K562 (cell line): Measurements from ENCODE around the gene MFAP3L. TPM values are rescaled to one million over a fixed set of nuclear protein-coding genes. Genes with fewer than 3 reads are reported as not detected.

ENCODE experiments used
- ATAC-seq: fragments of 200-7000 bp; cut with Tn5 transposase; 3 replicates; pipeline ENCODE4 v1.9.1; 2020; ENCODE audit warnings: moderate library complexity
- BruUV-seq: library from RNA; stranded (reverse); fragments of 400-500 nt; replicated peaks from 2 replicates; lab custom pipeline; 2021; lab: Mats Ljungman, UMichigan
- CTCF ChIA-PET: fragments of 300-600 bp; formaldehyde crosslinking; extraction: SDS; loops from one replicate; lab custom pipeline; 2021; ENCODE audit warnings: low intra/inter-chr PET ratio; lab: Yijun Ruan, JAX
- POLR2A ChIA-PET: fragments of 300-600, 350-650 bp; sonication (Branson Sonifier 250); formaldehyde crosslinking; extraction: SDS; loops from one replicate; lab custom pipeline; 2021; ENCODE audit warnings: antibody characterized with exemption, inconsistent platforms; lab: Yijun Ruan, JAX
- DNase-seq, 4 experiments: peaks; one replicate each; pipeline versions ENCODE4 v3.0.0 to v3.0.0-alpha.2; 2011 to 2018; ENCODE audit warnings: low spot score in 3 of 4, mixed read lengths in 3 of 4; ENCODE audit errors: extremely low read depth in 1 of 4
- FAIRE-seq: peaks from 2 replicates; lab custom pipeline; 2011; peaks lifted over from hg19 to GRCh38; lab: Jason Lieb, UNC
- H2AFZ ChIP-seq: 2 replicates; pipeline ENCODE4 v1.6.0; 2011; ENCODE audit warnings: low read depth, low read length, control low read depth, inconsistent platforms
- H3K27ac ChIP-seq: fragments of 200-600 bp; 3 replicates; pipeline ENCODE4 v1.8.0; 2011; ENCODE audit warnings: low read depth, mild to moderate bottlenecking, control low read depth, inconsistent platforms, low read length, moderate library complexity, mixed read lengths; ENCODE audit errors: extremely low read depth
- H3K27me3 ChIP-seq, 2 experiments: fragments of 300-600 bp in 1 of 2; 2 replicates in 1 of 2; 3 replicates in 1 of 2; pipeline versions ENCODE4 v1.6.0 to v1.8.0; 2011; ENCODE audit warnings: inconsistent platforms in 2 of 2, low read length in 2 of 2, mild to moderate bottlenecking in 1 of 2, mixed read lengths in 1 of 2, moderate library complexity in 1 of 2; ENCODE audit not compliant: control insufficient read depth in 2 of 2, insufficient read depth in 2 of 2
- H3K36me3 ChIP-seq: fragments of 300-600 bp; 3 replicates; pipeline ENCODE4 v1.8.0; 2011; ENCODE audit warnings: mild to moderate bottlenecking, low read length, inconsistent platforms; ENCODE audit not compliant: control insufficient read depth, insufficient read depth
- H3K4me1 ChIP-seq, 2 experiments: fragments of 200-600 bp in 1 of 2; replicated peaks in 1 of 2; 2 replicates in 1 of 2; 3 replicates in 1 of 2; pipeline versions ENCODE4 v1.5.1 to v1.8.0; 2011; ENCODE audit warnings: inconsistent platforms in 2 of 2, low read length in 2 of 2, mild to moderate bottlenecking in 1 of 2, mixed read lengths in 1 of 2, moderate library complexity in 1 of 2; ENCODE audit not compliant: control insufficient read depth in 2 of 2, insufficient read depth in 2 of 2
- H3K4me2 ChIP-seq: 2 replicates; pipeline ENCODE4 v1.6.1; 2011; ENCODE audit warnings: low read length, control low read depth, inconsistent platforms, mixed read lengths; ENCODE audit not compliant: insufficient read depth
- H3K4me3 ChIP-seq: fragments of 200-600 bp; sonication (generic), shearing (Covaris generic); 2 replicates; pipeline ENCODE4 v1.5.1; 2016; ENCODE audit warnings: control low read depth, inconsistent platforms
- H3K79me2 ChIP-seq: fragments of 200-600 bp; 3 replicates; pipeline ENCODE4 v1.8.0; 2011; ENCODE audit warnings: low read length, inconsistent platforms; ENCODE audit not compliant: control insufficient read depth, insufficient read depth
- H3K9ac ChIP-seq, 2 experiments: 2 replicates each; pipeline versions ENCODE4 v1.6.0 to v1.6.1; 2011; ENCODE audit warnings: low read depth in 2 of 2, low read length in 2 of 2, control low read depth in 1 of 2, inconsistent platforms in 1 of 2, mild to moderate bottlenecking in 1 of 2, mixed read lengths in 1 of 2; ENCODE audit not compliant: insufficient read depth in 1 of 2
- H3K9me1 ChIP-seq: one replicate; pipeline ENCODE4 v1.6.0; 2011; ENCODE audit warnings: inconsistent platforms, mild to moderate bottlenecking, low read length, moderate library complexity; ENCODE audit not compliant: control insufficient read depth, insufficient read depth
- H3K9me3 ChIP-seq: replicated peaks from 2 replicates; pipeline ENCODE4 v1.5.1; 2011; ENCODE audit warnings: low read depth, low read length, inconsistent platforms; ENCODE audit not compliant: control insufficient read depth, insufficient read depth
- H4K20me1 ChIP-seq: replicated peaks from 2 replicates; pipeline ENCODE4 v1.6.1; 2011; ENCODE audit warnings: low read length, inconsistent platforms, mixed read lengths; ENCODE audit not compliant: control insufficient read depth, insufficient read depth
- CBFB ChIP-seq: sonication (generic); formaldehyde crosslinking; IDR thresholded peaks from 2 replicates; pipeline ENCODE4 v1.4.0; 2020; ENCODE audit warnings: mild to moderate bottlenecking, missing genetic modification reagents
- CBX8 ChIP-seq: fragments of 200-600 bp; sonication (generic); IDR thresholded peaks from 2 replicates; pipeline ENCODE4 v1.6.1; 2012; ENCODE audit warnings: borderline replicate concordance, mixed run types, low read depth, mild to moderate bottlenecking, moderate library complexity, mixed read lengths, low read length, control low read depth, inconsistent platforms; ENCODE audit not compliant: poor library complexity, severe bottlenecking; ENCODE audit errors: extremely low read depth
- CEBPG ChIP-seq, 3 experiments: fragments of 200-800 bp in 1 of 3; sonication (Bioruptor generic) in 1 of 3; sonication (generic) in 1 of 3; formaldehyde crosslinking in 1 of 3; IDR thresholded peaks in 2 of 3; conservative IDR thresholded peaks in 1 of 3; 2 replicates each; pipeline versions ENCODE4 v1.6.1 to v1.8.0; 2016 to 2022; ENCODE audit warnings: missing compliant biosample characterization in 2 of 3, missing genetic modification characterization in 2 of 3, mild to moderate bottlenecking in 1 of 3, missing genetic modification reagents in 1 of 3
- CREB1 ChIP-seq, 2 experiments: sonication (generic) in 1 of 2; formaldehyde crosslinking in 1 of 2; IDR thresholded peaks; 2 replicates each; pipeline versions ENCODE4 v1.6.1 to v1.8.0; 2012 to 2022; ENCODE audit warnings: inconsistent platforms in 1 of 2, mild to moderate bottlenecking in 1 of 2, missing genetic modification reagents in 1 of 2, moderate library complexity in 1 of 2
- CREM ChIP-seq: IDR thresholded peaks from 2 replicates; pipeline ENCODE4 v1.6.1; 2014; ENCODE audit warnings: antibody characterized with exemption, low read depth
- ESRRB ChIP-seq: fragments of 250-450 bp; sonication (Bioruptor Pico); IDR thresholded peaks from 2 replicates; pipeline ENCODE4 v1.5.0; 2020; ENCODE audit warnings: mild to moderate bottlenecking, moderate library complexity, borderline replicate concordance
- FOSL1 ChIP-seq: fragments of 200-800 bp; sonication (Bioruptor generic); conservative IDR thresholded peaks from 2 replicates; pipeline ENCODE4 v1.6.1; 2016; ENCODE audit warnings: missing genetic modification characterization, missing compliant biosample characterization
- GTF2A2 ChIP-seq: IDR thresholded peaks from 2 replicates; pipeline ENCODE4 v1.6.1; 2016; ENCODE audit warnings: mild to moderate bottlenecking, missing genetic modification characterization, missing compliant biosample characterization
- PML ChIP-seq: IDR thresholded peaks from 2 replicates; pipeline ENCODE4 v1.6.1; 2012; ENCODE audit warnings: low read length, inconsistent platforms
- RUNX1 ChIP-seq: sonication (generic); IDR thresholded peaks from 2 replicates; pipeline ENCODE4 v1.6.1; 2016; ENCODE audit warnings: antibody characterized with exemption, low read depth
- TAF9B ChIP-seq: fragments of 450-650 bp; IDR thresholded peaks from 2 replicates; pipeline ENCODE4 v1.6.1; 2018; ENCODE audit warnings: mild to moderate bottlenecking; ENCODE audit not compliant: partially characterized antibody
- ZC3H11A ChIP-seq: IDR thresholded peaks from 2 replicates; pipeline ENCODE4 v1.6.1; 2012; ENCODE audit warnings: low read depth, low read length, improper control_type of control experiment
- ZNF395 ChIP-seq: fragments of 200-800 bp; sonication (Bioruptor generic); IDR thresholded peaks from 2 replicates; pipeline ENCODE4 v1.6.1; 2017; ENCODE audit warnings: missing genetic modification characterization, missing compliant biosample characterization
- ZNF586 ChIP-seq: fragments of 450-650 bp; formaldehyde crosslinking; conservative IDR thresholded peaks from 2 replicates; pipeline ENCODE4 v1.4.0; 2020; ENCODE audit warnings: mild to moderate bottlenecking, moderate library complexity
- whole genome bisulfite sequencing: fragments of 100-300 bp; shearing (Covaris generic); methylation state at CpG from one replicate; pipeline ENCODE4 v1.1.6; 2016; ENCODE audit warnings: low coverage, mixed read lengths; ENCODE audit not compliant: insufficient coverage; ENCODE audit errors: missing lambda C conversion rate; 5-methylcytosine and 5-hydroxymethylcytosine counted together
- in situ Hi-C: fragments of 300-500 bp; cut with MboI; formaldehyde crosslinking; loops from 4 replicates; pipeline ENCODE4 v1.15.0; 2018; ENCODE audit warnings: inconsistent platforms, mixed read lengths
- intact Hi-C: fragments of 100-400 bp; cut with micrococcal nuclease; formaldehyde crosslinking; loops from 2 replicates; pipeline ENCODE4 v1.14.2; 2022
- polyA plus RNA-seq, 8 experiments: library from polyadenylated mRNA; depleted of rRNA in 4 of 8; stranded (reverse) in 5 of 8; unstranded in 3 of 8; fragments of >200 nt; fragmentation: Nextera tagmentation in 2 of 8; fragmentation: Illumina TruSeq in 1 of 8; extraction: Ambion mirVana in 2 of 8; extraction: Trizol in 1 of 8; gene quantifications; 2 replicates each; pipeline versions ENCODE4 v1.2.1 to v1.2.3, GENCODE V29; 2011 to 2014; ENCODE audit warnings: inconsistent platforms in 1 of 8, missing spikeins in 1 of 8
- total RNA-seq, 7 experiments: library from RNA; depleted of rRNA in 6 of 7; stranded (reverse); fragments of >200 nt in 6 of 7; fragmentation: Illumina TruSeq in 2 of 7; extraction: Trizol in 2 of 7; gene quantifications; 2 replicates each; pipeline versions ENCODE4 v1.2.1 to v1.2.3, GENCODE V29; 2011 to 2021; ENCODE audit warnings: low replicate concordance in 1 of 7
- TF ChIP-seq, protein P1 (sequence below), 2 experiments: fragments of 450-650 bp; IDR thresholded peaks; 2 replicates each; pipeline ENCODE4 v1.6.1; 2018; ENCODE audit warnings: mild to moderate bottlenecking in 2 of 2, low read depth in 1 of 2; ENCODE audit not compliant: partially characterized antibody in 2 of 2

The MFAP3L gene
- total and polyA plus RNA-seq, 9 of the 15 experiments (the other 6 are each of a cell fraction or from before 2014, with no cell fraction given) = 0.06 to 0.25 (median 0.20) TPM; not detected in 3

DNA sequence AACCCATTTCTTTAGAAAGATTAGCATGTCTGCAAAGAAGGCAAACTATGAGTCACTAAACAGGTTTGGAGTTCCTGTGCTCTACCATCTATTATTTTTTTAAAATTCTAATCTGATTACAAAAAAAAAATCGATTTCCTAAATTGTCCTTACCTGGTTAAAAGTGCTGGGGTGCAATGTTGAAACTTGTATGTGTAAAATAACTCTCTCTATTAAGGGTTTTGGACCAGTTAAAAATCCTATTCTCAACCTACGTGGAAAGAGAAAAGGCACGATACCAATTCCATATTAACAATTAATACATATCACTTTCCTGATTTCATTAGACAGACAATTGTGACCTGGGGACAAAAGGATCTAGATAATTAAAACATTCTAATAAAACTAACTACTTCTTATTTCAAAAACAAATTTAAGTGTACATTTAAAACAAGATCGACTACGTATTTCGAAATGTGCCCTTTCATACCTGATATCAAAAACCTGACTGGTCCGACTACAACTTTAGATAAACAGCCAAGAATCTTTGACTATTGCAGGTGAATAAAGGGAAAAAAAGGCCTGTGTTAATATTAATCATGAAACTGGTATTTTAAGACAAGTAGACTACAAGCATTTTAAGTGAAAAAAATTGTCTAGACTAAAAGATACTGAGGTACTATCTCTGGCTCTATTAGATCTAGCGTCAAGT, 42.4 kb upstream of the MFAP3L start:
- Histone ChIP-seq H3K9ac (no peak overlapping the region), H3K4me3 (no peak overlapping the region), H3K4me2 (no peak overlapping the region), H3K36me3 (no peaks in the 10 kb centered on the region), H3K4me1 (no peaks in the 10 kb centered on the region), H3K27ac (no peak overlapping the region), H4K20me1 (no peaks in the 10 kb centered on the region), H3K9me3 (no peaks in the 10 kb centered on the region), H3K79me2 (no peaks in the 10 kb centered on the region), H2AFZ (no peak overlapping the region), H3K9me1 (no peaks in the 10 kb centered on the region)
- CTCF ChIA-PET = no interaction called here
- BruUV-seq = no TSS peak
- intact Hi-C loops = no loop called here
- WGBS = 16% methylated on average over 8 of the region's 8 CpGs
- DNase-seq = no peak
- POLR2A ChIA-PET = no interaction called here
- in situ Hi-C loops = no loop called here
- no peak for ATAC-seq
- TF ChIP-seq ZC3H11A (no peak), CREB1 (IDR thresholded peaks at IDR 0.05) (no peak), CREB1 (CRISPR knock-in tag; IDR thresholded peaks at IDR 0.05) (no peak), PML (no peak), CREM (no peak), ZNF395 (CRISPR knock-in tag) (no peak), ZNF586 (CRISPR knock-in tag) (no peak), RUNX1 (no peak), ESRRB (CRISPR knock-in tag) (no peak), CEBPG (CRISPR knock-in tag; IDR thresholded peaks at IDR 0.05) (no peak), CEBPG (tag; conservative IDR thresholded peaks at IDR 0.05 in 1 of 2, IDR thresholded peaks at IDR 0.05 in 1 of 2) (no peak), CBFB (no peak), GTF2A2 (tag) (no peak), FOSL1 (no peak), TAF9B (no peak), CBX8 (no peak)
- TF ChIP-seq, protein P1, sequence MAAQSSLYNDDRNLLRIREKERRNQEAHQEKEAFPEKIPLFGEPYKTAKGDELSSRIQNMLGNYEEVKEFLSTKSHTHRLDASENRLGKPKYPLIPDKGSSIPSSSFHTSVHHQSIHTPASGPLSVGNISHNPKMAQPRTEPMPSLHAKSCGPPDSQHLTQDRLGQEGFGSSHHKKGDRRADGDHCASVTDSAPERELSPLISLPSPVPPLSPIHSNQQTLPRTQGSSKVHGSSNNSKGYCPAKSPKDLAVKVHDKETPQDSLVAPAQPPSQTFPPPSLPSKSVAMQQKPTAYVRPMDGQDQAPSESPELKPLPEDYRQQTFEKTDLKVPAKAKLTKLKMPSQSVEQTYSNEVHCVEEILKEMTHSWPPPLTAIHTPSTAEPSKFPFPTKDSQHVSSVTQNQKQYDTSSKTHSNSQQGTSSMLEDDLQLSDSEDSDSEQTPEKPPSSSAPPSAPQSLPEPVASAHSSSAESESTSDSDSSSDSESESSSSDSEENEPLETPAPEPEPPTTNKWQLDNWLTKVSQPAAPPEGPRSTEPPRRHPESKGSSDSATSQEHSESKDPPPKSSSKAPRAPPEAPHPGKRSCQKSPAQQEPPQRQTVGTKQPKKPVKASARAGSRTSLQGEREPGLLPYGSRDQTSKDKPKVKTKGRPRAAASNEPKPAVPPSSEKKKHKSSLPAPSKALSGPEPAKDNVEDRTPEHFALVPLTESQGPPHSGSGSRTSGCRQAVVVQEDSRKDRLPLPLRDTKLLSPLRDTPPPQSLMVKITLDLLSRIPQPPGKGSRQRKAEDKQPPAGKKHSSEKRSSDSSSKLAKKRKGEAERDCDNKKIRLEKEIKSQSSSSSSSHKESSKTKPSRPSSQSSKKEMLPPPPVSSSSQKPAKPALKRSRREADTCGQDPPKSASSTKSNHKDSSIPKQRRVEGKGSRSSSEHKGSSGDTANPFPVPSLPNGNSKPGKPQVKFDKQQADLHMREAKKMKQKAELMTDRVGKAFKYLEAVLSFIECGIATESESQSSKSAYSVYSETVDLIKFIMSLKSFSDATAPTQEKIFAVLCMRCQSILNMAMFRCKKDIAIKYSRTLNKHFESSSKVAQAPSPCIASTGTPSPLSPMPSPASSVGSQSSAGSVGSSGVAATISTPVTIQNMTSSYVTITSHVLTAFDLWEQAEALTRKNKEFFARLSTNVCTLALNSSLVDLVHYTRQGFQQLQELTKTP (IDR thresholded peaks at IDR 0.05; ENCODE audit: low read depth in 1 of 2, partially characterized antibody in 2 of 2) = no peak
- TF ChIP-seq, all 486 proteins: peak for 0
- peaks cover 0 to 2% of the 10 kb centered on the region in 2 experiments; a peak in 1 of 5 replicates for H3K27me3 ChIP-seq
- no peak for FAIRE-seq
